Stimulated activated CD4-positive, alpha-beta T cell treated with anti-CD3 and anti-CD28 coated beads, TNF-alpha, amount 100 ng/mL, for 24 hours (primary cell): ENCODE data around the gene CHST14.
"Not testable (repeated sequence)": the region's sequence is repeated elsewhere in the genome, so short reads cannot be mapped to it uniquely, and the experiment has no call there.

ENCODE experiments used
- DNase-seq, 3 experiments: peaks; one replicate each; pipeline ENCODE4 v3.0.0-alpha.2; 2020; ENCODE audit warnings: low read depth in 3 of 3

The CHST14 gene

GRCh38 chr15:40440743-40441564 lies 29.8 kb upstream of the CHST14 start, which contains the start of gene BAHD1:
Gene BAHD1, plus strand, starts transcription at chr15:40440953. Its CDS starts 17,512 bp downstream, at chr15:40458465.
- DNase-seq, result peak; percentile 87 to 97 (median 91)

GRCh38 chr15:40441565-40442531 lies 28.9 kb upstream of the CHST14 start:
- no peak for DNase-seq

DNA sequence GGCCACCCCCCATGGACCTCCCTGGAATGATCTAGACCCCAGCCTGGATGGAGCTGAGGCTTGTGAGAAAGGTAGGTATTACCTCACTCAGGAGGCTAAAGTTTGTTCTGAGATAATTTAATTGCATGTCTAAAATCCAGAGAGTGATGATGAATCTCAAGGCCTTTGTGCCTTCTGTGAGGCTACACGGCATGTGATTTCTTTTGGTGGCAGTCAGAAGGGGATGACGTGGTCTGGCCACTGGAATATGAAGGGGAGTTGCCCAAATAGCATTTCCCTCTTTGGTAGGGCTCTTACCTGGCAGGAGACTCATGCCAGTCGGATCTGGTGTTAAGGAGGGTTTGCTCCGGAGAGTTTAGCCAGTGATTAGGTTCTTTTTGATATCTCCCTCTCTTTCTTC lies 27.5 kb upstream of the CHST14 start:
- no peak for DNase-seq

GRCh38 chr15:40443846-40444245 lies 26.9 kb upstream of the CHST14 start:
- no peak for DNase-seq

GRCh38 chr15:40444736-40445135 lies 26.0 kb upstream of the CHST14 start:
- no peak for DNase-seq

DNA sequence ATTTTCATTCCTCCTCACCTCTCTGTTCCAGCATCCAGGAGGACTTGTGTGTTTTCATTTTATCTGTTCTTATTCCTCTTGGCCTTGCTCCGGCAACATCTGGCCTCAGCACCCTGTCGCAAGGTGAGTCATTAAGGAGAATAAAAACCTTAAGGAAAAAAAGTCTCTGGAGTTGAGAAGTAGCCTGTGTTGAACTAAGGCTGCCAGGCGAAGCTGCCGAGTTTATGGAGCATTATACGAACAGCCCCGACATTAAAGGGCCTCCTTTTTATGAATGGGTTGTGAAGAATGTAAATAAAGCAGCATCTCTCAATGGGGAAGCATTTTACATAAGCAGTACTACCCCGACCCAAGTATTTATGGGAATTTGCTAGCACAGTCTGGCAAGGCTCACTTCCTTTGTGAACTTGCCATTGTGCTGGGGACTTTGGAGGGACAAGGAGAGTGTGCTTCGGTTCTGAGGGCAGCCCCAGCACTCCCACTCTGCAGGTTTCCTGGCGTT lies 25.3 kb upstream of the CHST14 start:
- DNase-seq, result no peak

GRCh38 chr15:40446144-40446543 lies 24.6 kb upstream of the CHST14 start:
- no peak for DNase-seq

DNA sequence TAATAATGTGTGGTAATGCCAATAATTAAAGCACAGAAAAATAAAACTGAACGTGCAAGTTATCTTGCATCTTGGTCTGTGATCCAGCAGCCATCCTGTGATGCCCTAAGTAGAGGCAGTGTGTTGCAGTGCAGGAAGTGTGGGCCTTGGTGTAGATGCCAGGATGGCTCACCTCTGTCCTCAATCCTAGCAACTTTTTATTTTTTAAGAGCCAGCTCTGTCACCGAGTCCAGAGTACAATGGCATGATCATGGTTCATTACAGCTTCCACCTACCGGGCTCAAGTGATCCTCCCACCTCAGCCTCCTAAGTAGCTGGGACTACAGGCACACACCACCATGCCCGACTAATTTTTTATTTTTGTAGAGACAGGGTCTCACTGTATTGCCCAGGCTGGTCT lies 22.4 kb upstream of the CHST14 start:
- DNase-seq, result no peak

GRCh38 chr15:40449275-40449674 lies 21.5 kb upstream of the CHST14 start:
- DNase-seq, result no peak

- DNase-seq, result no peak
Measured at GRCh38 chr15:40450047-40450446, 20.7 kb upstream of the CHST14 start.

DNA sequence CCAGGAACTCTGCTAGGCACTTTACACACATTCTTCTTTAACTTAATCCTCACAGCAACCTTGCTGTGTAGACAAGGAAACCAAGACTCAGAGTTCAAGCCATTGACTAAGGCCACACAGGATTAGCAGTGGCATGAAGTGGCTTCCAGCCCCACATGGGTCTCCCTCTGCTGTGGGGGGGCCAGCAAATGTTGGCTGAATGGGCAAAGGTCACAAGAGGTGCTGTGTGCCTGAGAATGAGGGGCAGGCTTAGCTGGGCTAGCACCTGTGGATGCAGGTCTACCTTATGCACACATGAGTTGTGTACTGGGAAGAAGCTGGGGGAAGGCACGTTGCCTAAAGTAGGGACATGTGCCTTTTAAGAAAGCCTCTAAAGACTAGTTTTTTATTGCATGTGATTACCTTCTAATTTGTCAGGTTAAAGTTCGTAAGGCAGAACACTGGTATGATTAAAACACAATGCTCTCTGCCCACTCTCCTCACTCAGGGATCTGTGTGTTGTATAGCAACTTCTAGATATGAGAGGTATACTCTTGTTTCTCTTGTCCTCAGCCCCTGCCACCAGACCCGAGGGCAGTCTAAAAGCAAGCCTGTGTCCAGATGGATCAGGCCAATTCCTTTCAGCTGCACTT lies 19.1 kb upstream of the CHST14 start:
- no peak for DNase-seq

- no peak for DNase-seq
Measured at GRCh38 chr15:40452296-40453090, 18.3 kb upstream of the CHST14 start.

- not testable (repeated sequence) for DNase-seq
Measured at GRCh38 chr15:40453941-40454340, 16.8 kb upstream of the CHST14 start.

DNA sequence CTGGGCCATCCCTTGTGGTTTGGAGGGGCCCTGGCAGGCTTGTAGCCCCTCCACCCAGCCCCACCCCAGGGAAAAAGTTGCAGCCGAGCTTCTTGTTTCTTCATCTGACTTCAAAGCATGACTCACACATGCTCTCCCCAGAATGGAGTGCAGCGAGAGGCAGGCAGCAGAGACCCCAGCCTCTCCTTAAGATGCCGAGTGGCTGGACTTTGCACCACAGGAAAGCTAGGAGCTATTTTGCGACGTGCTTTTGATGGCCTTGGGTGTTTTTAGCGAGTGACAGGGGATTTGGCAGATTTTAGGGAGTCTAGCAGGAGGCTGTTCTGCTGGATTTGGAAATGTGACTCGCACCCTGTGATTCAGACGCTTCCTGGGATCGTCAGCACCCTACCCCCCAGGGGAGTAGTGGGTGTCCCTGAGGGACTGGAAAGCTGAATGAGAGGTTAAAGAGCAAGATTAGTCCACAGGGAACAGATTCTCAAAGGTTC lies 15.8 kb upstream of the CHST14 start:
- DNase-seq, result no peak

DNA sequence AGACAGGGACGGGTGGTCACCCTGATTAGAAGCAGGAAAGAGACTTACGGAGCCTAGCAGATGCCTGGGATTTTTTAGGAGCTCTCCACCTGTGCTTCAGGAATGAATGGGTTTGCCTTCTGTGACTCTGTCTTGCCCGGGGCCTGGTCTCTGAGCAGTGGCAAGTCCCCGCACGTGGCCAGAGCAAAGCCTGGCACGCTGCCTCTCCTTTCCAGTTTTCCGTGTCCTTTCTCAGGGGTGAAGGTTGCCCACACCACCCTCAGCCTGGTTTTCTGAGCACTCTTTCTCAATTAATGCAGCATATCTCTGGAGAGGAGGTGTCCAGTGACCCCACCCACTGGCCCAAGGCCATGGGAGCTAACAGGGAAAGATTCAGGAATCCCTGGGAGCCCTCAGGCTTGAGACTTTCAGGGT lies 14.5 kb upstream of the CHST14 start:
- DNase-seq, result no peak

- no peak for DNase-seq
Measured at GRCh38 chr15:40456738-40457137, 14.0 kb upstream of the CHST14 start.

- no peak for DNase-seq
Measured at GRCh38 chr15:40458495-40459371, 12.1 kb upstream of the CHST14 start.

GRCh38 chr15:40459391-40460015 lies 11.3 kb upstream of the CHST14 start:
- no peak for DNase-seq

DNA sequence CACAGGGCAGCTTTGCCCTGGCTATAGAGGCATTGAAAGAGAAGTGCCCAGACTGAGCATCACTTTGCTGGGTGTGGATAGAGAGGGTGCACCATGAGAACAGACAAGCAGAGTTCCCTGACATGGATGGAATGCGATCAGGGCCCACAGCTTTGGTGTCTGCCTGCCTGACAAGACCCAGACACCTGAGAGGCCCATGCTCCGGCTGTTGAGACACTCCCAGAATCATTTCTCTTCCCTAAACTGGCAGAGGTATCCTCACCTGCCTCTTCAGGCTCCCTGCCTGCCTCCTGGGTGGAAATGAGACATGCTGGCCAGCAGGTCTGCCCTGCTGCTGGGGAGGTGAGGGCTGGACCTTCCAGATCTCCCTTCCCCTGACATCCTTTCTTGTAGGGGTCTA lies 10.4 kb upstream of the CHST14 start:
- DNase-seq, result no peak
